Keratinocyte (primary cell): ENCODE data around the gene LGR6. TPM values are rescaled to one million over a fixed set of nuclear protein-coding genes. Genes with fewer than 3 reads are reported as not detected.

Experiments
- DNase-seq: peaks from one replicate; pipeline ENCODE4 v3.0.0-alpha.2; 2011; ENCODE audit warnings: low read depth, missing footprints, low spot score
- FAIRE-seq: peaks from 2 replicates; lab custom pipeline; 2011; peaks lifted over from hg19 to GRCh38; lab: Jason Lieb, UNC
- H2AFZ ChIP-seq: 2 replicates; pipeline ENCODE4 v1.6.0; 2012; ENCODE audit warnings: low read length, control low read depth, inconsistent platforms; ENCODE audit not compliant: control insufficient read depth
- H3K27ac ChIP-seq: 2 replicates; pipeline ENCODE4 v1.5.1; 2011; ENCODE audit warnings: low read length; ENCODE audit not compliant: control insufficient read depth, insufficient read depth
- H3K27me3 ChIP-seq: 3 replicates; pipeline ENCODE4 v1.6.0; 2011; ENCODE audit warnings: low read length; ENCODE audit not compliant: control insufficient read depth, insufficient read depth; ENCODE audit errors: extremely low read depth
- H3K36me3 ChIP-seq, 2 experiments: 2 replicates in 1 of 2; 3 replicates in 1 of 2; pipeline ENCODE4 v1.5.1; 2011; ENCODE audit warnings: low read length in 2 of 2, mild to moderate bottlenecking in 1 of 2; ENCODE audit not compliant: control insufficient read depth in 2 of 2, insufficient read depth in 2 of 2; ENCODE audit errors: extremely low read depth in 1 of 2
- H3K4me1 ChIP-seq: 3 replicates; pipeline ENCODE4 v1.5.1; 2011; ENCODE audit warnings: low read length; ENCODE audit not compliant: control insufficient read depth, insufficient read depth; ENCODE audit errors: extremely low read depth
- H3K4me2 ChIP-seq: 3 replicates; pipeline ENCODE4 v1.6.0; 2011; ENCODE audit warnings: low read depth, low read length; ENCODE audit not compliant: control insufficient read depth, insufficient read depth; ENCODE audit errors: extremely low read depth
- H3K4me3 ChIP-seq, 3 experiments: fragments of 200-600 bp in 1 of 3; sonication (generic) in 1 of 3; 2 replicates in 2 of 3; 3 replicates in 1 of 3; pipeline ENCODE4 v1.5.1; 2011 to 2016; ENCODE audit warnings: low read length in 3 of 3, mild to moderate bottlenecking in 3 of 3, control low read depth in 2 of 3, inconsistent platforms in 1 of 3, low read depth in 1 of 3, mixed read lengths in 1 of 3, mixed run types in 1 of 3, moderate library complexity in 1 of 3; ENCODE audit not compliant: control insufficient read depth in 2 of 3, insufficient read depth in 2 of 3; ENCODE audit errors: extremely low read depth in 1 of 3
- H3K79me2 ChIP-seq: 2 replicates; pipeline ENCODE4 v1.6.0; 2012; ENCODE audit warnings: low read length; ENCODE audit not compliant: control insufficient read depth, insufficient read depth
- H3K9ac ChIP-seq: 3 replicates; pipeline ENCODE4 v1.6.0; 2011; ENCODE audit warnings: low read length; ENCODE audit not compliant: control insufficient read depth, insufficient read depth; ENCODE audit errors: extremely low read depth
- H3K9me1 ChIP-seq: 3 replicates; pipeline ENCODE4 v1.6.0; 2011; ENCODE audit warnings: low read length; ENCODE audit not compliant: control insufficient read depth, insufficient read depth; ENCODE audit errors: extremely low read depth
- H3K9me3 ChIP-seq: 2 replicates; pipeline ENCODE4 v1.5.1; 2012; ENCODE audit warnings: low read depth, low read length; ENCODE audit not compliant: control insufficient read depth
- H4K20me1 ChIP-seq: 3 replicates; pipeline ENCODE4 v1.6.0; 2011; ENCODE audit warnings: low read length; ENCODE audit not compliant: control insufficient read depth, insufficient read depth; ENCODE audit errors: extremely low read depth
- EZH2 ChIP-seq: IDR thresholded peaks from one replicate; pipeline ENCODE4 v1.6.1; 2012; ENCODE audit warnings: inconsistent platforms, mild to moderate bottlenecking, low read length, moderate library complexity
- dilution Hi-C: fragments of 300-500 bp; cut with MboI; formaldehyde crosslinking; loops from one replicate; pipeline ENCODE4 v1.7.0; 2020; ENCODE audit warnings: low sequenced_read_pairs; ENCODE audit not compliant: extremely low pct_ligation_motif_present
- polyA plus RNA-seq, 5 experiments: library from polyadenylated mRNA; depleted of rRNA in 3 of 5; stranded (reverse) in 3 of 5; stranded (forward) in 1 of 5; unstranded in 1 of 5; fragments of >200 nt; gene quantifications; 1 replicate in 1 of 5; 2 replicates in 3 of 5; 3 replicates in 1 of 5; pipeline versions ENCODE4 v1.2.1 to v1.2.3, GENCODE V29; 2011 to 2012; ENCODE audit warnings: missing spikeins in 2 of 5, low read depth in 1 of 5, low replicate concordance in 1 of 5
- TF ChIP-seq, protein P1 (sequence below), 3 experiments: IDR thresholded peaks in 1 of 3; conservative IDR thresholded peaks in 1 of 3; optimal IDR thresholded peaks in 1 of 3; 2 replicates in 2 of 3; 3 replicates in 1 of 3; pipeline versions ENCODE3 to v1.5.1; 2011; ENCODE audit warnings: low read length in 3 of 3, mild to moderate bottlenecking in 3 of 3, moderate library complexity in 2 of 3, control low read depth in 1 of 3, inconsistent platforms in 1 of 3; ENCODE audit not compliant: insufficient read depth in 2 of 3; ENCODE audit errors: extremely low read depth in 1 of 3

The LGR6 gene
- polyA plus RNA-seq, 1 donor (not counting 4 experiments of a cell fraction or from before 2014, with no cell fraction given) = 0.42 TPM

GRCh38 chr1:202361224-202361623 lies 167.6 kb downstream of the LGR6 start:
- Histone ChIP-seq H3K27me3 (no peaks in the 10 kb centered on the region), H2AFZ (no peak overlapping the region), H4K20me1 (no peaks in the 10 kb centered on the region), H3K36me3 (no peaks in the 10 kb centered on the region), H3K4me2 (no peak overlapping the region), H3K79me2 (peaks cover 5% of the 10 kb centered on the region), H3K9ac (no peak overlapping the region), H3K9me1 (no peaks in the 10 kb centered on the region), H3K9me3 (no peaks in the 10 kb centered on the region), H3K4me3 (no peak overlapping the region), H3K27ac (no peak overlapping the region), H3K4me1 (peaks cover 7% of the 10 kb centered on the region)
- no peak for FAIRE-seq
- TF ChIP-seq, protein P1, sequence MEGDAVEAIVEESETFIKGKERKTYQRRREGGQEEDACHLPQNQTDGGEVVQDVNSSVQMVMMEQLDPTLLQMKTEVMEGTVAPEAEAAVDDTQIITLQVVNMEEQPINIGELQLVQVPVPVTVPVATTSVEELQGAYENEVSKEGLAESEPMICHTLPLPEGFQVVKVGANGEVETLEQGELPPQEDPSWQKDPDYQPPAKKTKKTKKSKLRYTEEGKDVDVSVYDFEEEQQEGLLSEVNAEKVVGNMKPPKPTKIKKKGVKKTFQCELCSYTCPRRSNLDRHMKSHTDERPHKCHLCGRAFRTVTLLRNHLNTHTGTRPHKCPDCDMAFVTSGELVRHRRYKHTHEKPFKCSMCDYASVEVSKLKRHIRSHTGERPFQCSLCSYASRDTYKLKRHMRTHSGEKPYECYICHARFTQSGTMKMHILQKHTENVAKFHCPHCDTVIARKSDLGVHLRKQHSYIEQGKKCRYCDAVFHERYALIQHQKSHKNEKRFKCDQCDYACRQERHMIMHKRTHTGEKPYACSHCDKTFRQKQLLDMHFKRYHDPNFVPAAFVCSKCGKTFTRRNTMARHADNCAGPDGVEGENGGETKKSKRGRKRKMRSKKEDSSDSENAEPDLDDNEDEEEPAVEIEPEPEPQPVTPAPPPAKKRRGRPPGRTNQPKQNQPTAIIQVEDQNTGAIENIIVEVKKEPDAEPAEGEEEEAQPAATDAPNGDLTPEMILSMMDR (optimal IDR thresholded peaks at IDR 0.05 in 1 of 3, IDR thresholded peaks at IDR 0.05 in 1 of 3, conservative IDR thresholded peaks at IDR 0.05 in 1 of 3; ENCODE audit: extremely low read depth in 1 of 3, insufficient read depth in 2 of 3, low read length in 3 of 3) = no peak
- TF ChIP-seq EZH2 = no peak
- dilution Hi-C loops = no loop called here
- DNase-seq = no peak

DNA sequence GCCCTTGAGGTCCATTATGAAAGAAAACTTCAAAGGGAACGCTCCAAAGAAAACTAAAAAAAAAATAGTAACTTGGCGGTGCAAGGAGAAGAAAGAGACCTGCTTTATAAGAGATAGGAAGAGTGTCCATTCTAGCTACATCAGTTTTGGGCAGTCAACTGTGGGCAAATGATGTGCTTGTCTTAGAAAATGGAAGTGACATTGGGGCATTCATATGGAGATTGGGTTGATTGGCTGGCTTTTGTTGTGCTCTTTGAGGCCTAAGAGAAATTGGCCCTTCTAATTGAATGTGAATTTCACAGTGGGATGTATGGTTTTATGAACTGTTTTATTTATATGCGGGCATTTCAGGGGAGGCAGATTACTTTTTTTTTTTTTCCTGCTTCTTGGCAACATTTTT lies 168.1 kb downstream of the LGR6 start:
- H3K27me3 ChIP-seq = no peaks in the 10 kb centered on the region
- H3K9me1 ChIP-seq = no peaks in the 10 kb centered on the region
- dilution Hi-C loops = no loop called here
- H3K36me3 ChIP-seq = no peaks in the 10 kb centered on the region
- no peak overlapping the region for H3K9ac ChIP-seq
- FAIRE-seq = no peak
- no peak overlapping the region for H3K27ac ChIP-seq
- H3K4me3 ChIP-seq = no peak overlapping the region
- no peaks in the 10 kb centered on the region for H3K9me3 ChIP-seq
- H3K4me1 ChIP-seq = peaks cover 4% of the 10 kb centered on the region
- H2AFZ ChIP-seq = no peak overlapping the region
- peaks cover 5% of the 10 kb centered on the region for H3K79me2 ChIP-seq
- no peaks in the 10 kb centered on the region for H4K20me1 ChIP-seq
- TF ChIP-seq, protein P1 (optimal IDR thresholded peaks at IDR 0.05 in 1 of 3, IDR thresholded peaks at IDR 0.05 in 1 of 3, conservative IDR thresholded peaks at IDR 0.05 in 1 of 3; ENCODE audit: extremely low read depth in 1 of 3, insufficient read depth in 2 of 3, low read length in 3 of 3) = no peak
- no peak for TF ChIP-seq EZH2
- DNase-seq = no peak
- H3K4me2 ChIP-seq = no peak overlapping the region
